VCaP (cell line): Measurements from ENCODE around the gene CTNND1.
A peak's percentile ranks its signal among the peaks of the same experiment; 100 is the strongest.

Source experiments
- H3K27ac ChIP-seq: fragments of 450-650 bp; 2 replicates; pipeline ENCODE4 v1.5.1; 2017
- CTCF ChIP-seq: fragments of 450-650 bp; conservative IDR thresholded peaks from 2 replicates; pipeline ENCODE4 v1.5.1; 2017; ENCODE audit warnings: mild to moderate bottlenecking, moderate library complexity

The CTNND1 gene

GRCh38 chr11:57776031-57776521, 14.5 kb downstream of the CTNND1 start:
- no peak for TF ChIP-seq CTCF
- H3K27ac ChIP-seq = peak overlapping the region; percentile 92

DNA sequence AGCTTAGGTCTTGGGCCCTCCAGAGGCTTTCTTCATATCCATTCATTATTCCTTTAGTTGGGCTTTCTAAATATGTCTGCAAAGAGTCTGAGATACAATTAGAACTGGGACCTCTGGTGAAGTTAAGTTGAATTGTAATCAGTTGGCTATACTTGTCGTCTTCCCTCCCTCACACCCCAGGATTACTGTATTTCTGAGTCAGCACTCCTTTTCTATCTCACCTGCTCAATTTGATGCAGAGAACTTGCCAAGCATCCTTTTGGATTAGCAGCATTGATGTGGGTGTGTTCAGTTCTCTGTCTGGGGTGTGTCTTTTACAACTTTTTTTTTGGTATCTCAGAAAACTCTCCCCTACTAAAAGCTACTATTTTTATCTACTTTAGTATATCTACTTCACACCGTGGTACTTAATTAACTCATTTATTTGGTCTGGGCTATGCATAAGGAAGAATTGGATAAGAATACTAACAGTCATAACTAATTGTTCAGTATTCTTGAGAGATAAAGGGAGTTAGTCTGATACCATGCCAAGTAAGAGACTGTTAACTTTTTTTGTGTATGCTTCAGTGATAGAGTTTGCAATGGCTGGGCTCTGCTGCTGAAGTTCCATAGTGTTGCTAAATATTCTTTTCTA, 15.1 kb downstream of the CTNND1 start:
- no peak for TF ChIP-seq CTCF
- peak overlapping the region; percentile 92 for H3K27ac ChIP-seq

DNA sequence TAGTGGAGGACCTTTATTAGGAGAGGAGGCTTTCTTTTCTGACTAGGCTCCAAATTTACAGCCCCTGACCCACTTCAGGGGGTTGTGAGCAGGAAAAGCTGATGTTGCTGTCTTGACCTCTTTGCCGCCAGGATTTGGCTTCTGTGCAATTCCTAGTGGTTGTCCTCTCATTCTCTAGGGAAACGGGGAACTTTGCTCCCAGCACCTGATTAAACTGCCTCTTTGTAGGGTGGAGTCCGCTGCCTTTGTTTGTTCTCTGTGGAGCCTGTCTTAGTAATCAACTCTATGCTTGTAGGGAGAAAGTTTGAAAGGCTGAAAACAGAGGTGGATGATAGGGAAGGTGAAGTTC, 16.3 kb downstream of the CTNND1 start:
- peak overlapping the region; percentile 92 for H3K27ac ChIP-seq
- no peak for TF ChIP-seq CTCF

DNA sequence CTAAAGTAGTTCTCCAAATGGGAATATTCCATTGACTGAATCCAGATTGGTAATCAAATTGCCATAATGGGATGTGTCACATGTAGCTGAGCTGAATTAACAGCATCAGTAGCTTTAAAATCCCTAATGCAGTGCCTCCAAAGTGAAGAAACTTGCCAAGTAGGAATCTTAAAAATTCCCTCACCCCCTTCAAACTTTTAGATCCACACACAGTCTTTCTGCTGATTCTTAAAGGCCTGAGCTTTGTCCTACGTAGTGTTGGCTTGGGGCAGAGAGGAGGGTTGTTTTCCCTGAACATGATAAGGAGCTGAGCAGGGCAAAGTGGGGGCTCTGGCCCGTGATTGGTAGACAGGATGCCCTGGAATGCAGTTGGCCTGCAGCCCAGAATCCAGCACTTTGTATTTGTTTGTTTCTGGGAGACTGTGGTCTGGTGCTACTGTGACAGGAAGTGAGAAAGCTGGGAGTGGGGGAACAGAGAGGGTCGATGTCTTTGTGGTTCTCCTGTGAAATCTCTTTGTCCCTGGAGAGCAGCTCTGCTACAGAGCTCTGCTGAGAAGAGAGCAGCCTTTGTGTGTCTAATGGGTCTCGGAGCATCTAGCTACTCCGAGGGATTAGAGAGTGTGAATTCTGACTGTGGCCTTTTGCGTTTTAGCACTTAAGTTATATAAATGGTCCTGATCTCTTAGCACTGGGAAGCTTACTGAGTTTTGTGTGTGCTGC, 16.9 kb downstream of the CTNND1 start:
- no peak for TF ChIP-seq CTCF
- peak overlapping the region; percentile 92 for H3K27ac ChIP-seq

GRCh38 chr11:57779276-57779675, 17.7 kb downstream of the CTNND1 start:
- peak overlapping the region; percentile 92 for H3K27ac ChIP-seq
- TF ChIP-seq CTCF = no peak

DNA sequence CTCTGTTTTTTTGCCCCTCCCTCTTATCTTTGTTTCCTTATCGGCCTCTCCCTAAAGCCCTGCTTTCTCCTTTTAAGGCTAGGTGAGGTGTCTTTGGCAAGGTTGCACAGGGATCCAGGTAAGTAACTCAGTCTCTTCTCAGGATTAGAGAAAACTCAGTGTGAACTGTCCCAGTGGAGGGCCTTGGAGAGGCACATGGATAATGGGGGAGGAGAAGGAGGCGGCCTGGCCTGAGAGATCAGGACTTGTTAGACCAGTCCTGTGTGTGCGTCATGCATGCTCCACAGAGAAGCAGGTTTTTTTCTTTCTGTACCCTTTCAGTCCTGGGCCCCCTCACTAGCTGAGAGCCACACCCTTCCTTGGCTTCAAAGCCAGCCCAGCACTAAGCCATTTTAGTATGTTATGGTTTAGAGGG, 19.9 kb downstream of the CTNND1 start:
- peak overlapping the region; percentile 92 for H3K27ac ChIP-seq
- TF ChIP-seq CTCF = no peak

DNA sequence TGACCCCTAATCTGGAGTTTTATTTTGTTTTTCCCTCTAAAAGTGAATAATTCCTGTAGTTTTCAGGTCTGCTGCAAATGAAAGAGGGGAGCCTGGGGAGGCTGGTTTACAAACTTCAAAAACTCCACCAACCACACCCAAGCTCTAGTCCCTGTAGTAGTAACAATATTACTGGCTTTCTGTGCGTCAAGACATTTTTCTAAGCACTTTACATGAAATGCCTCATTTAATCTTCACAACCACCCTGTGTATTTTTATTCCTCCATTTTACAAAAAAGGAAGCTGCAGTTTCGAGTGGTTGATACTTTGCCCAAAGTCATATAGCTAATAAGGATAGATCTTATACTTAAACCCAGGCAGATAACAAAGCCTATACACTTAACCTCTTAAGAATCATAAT, 23.5 kb downstream of the CTNND1 start:
- TF ChIP-seq CTCF = no peak
- H3K27ac ChIP-seq = no peak overlapping the region
